Kidney (tissue), 14 donors: Measurements from ENCODE around the gene PRM3. TPM values are rescaled to one million over a fixed set of nuclear protein-coding genes. Genes with fewer than 3 reads are reported as not detected.
A peak's percentile ranks its signal among the peaks of the same experiment; 100 is the strongest.

Source experiments
- DNase-seq, 5 donors: peaks; one replicate each; pipeline ENCODE4 v3.0.0-alpha.2; 2013 to 2020
- FAIRE-seq: peaks from 2 replicates; lab custom pipeline; 2012; peaks lifted over from hg19 to GRCh38; lab: Jason Lieb, UNC
- H3K27ac ChIP-seq, 2 donors: one replicate each; pipeline ENCODE4 v1.7.0; 2013; ENCODE audit warnings: low read depth in 2 of 2, low read length in 2 of 2, inconsistent platforms in 1 of 2
- H3K27me3 ChIP-seq: one replicate; pipeline ENCODE4 v1.7.1; 2013; ENCODE audit warnings: low read length, inconsistent platforms; ENCODE audit not compliant: control insufficient read depth, insufficient read depth
- H3K36me3 ChIP-seq, 3 donors: one replicate each; pipeline versions ENCODE4 v1.7.0 to v1.7.1; 2013; ENCODE audit warnings: low read length in 3 of 3, control low read depth in 1 of 3, inconsistent platforms in 1 of 3; ENCODE audit not compliant: insufficient read depth in 3 of 3, control insufficient read depth in 2 of 3
- H3K4me1 ChIP-seq, 3 donors: one replicate each; pipeline versions ENCODE4 v1.7.0 to v1.7.1; 2013; ENCODE audit warnings: low read length in 3 of 3, inconsistent platforms in 1 of 3, low read depth in 1 of 3; ENCODE audit not compliant: control insufficient read depth in 2 of 3, insufficient read depth in 2 of 3
- H3K4me3 ChIP-seq, 3 donors: one replicate each; pipeline versions ENCODE4 v1.7.0 to v1.8.1; 2013; ENCODE audit warnings: low read length in 3 of 3, control low read depth in 1 of 3, inconsistent platforms in 1 of 3
- H3K9ac ChIP-seq, 3 donors: one replicate each; pipeline versions ENCODE4 v1.7.0 to v1.7.1; 2013; ENCODE audit warnings: low read length in 3 of 3, control low read depth in 1 of 3, inconsistent platforms in 1 of 3
- H3K9me3 ChIP-seq, 3 donors: one replicate each; pipeline versions ENCODE4 v1.7.0 to v1.7.1; 2013; ENCODE audit warnings: low read length in 3 of 3, control low read depth in 1 of 3, inconsistent platforms in 1 of 3; ENCODE audit not compliant: control insufficient read depth in 2 of 3, insufficient read depth in 1 of 3
- CTCF ChIP-seq: IDR thresholded peaks from 3 replicates; pipeline ENCODE4 v1.5.1; 2012; ENCODE audit warnings: mild to moderate bottlenecking, moderate library complexity, borderline replicate concordance; ENCODE audit not compliant: insufficient read depth; ENCODE audit errors: extremely low read depth
- intact Hi-C: fragments of 100-400 bp; cut with DNase I; formaldehyde crosslinking; loops from one replicate; pipeline ENCODE4 v1.11.1; 2022
- polyA plus RNA-seq: library from polyadenylated mRNA; stranded (reverse); fragments of 350-450 nt; fragmentation: Illumina TruSeq; extraction: RNeasy Lipid Tissue Mini Kit (QIAGEN cat#74804); gene quantifications from one replicate; pipeline ENCODE4 v1.2.3, GENCODE V29; 2014; ENCODE audit warnings: low read depth, low replicate concordance; ENCODE audit not compliant: insufficient read depth
- total RNA-seq: library from RNA; stranded (reverse); fragmentation: NEBNext Ultra II Directional; extraction: Animal tissue kit (Norgen Biotek cat#: 25700); gene quantifications from one replicate; pipeline ENCODE4 v1.2.1, GENCODE V29; 2021
- donor health status: control.
- donor health status: control.
- donor health status: control.
- donor health status: control.
- donor health status: control.
- donor health status: DM: yes; HTN: yes; CAD: no.
- donor health status: Normal renal cell carcinoma (clear cell type).

PRM3 gene
- total and polyA plus RNA-seq, 2 donors from 2014 or later = not detected

DNA sequence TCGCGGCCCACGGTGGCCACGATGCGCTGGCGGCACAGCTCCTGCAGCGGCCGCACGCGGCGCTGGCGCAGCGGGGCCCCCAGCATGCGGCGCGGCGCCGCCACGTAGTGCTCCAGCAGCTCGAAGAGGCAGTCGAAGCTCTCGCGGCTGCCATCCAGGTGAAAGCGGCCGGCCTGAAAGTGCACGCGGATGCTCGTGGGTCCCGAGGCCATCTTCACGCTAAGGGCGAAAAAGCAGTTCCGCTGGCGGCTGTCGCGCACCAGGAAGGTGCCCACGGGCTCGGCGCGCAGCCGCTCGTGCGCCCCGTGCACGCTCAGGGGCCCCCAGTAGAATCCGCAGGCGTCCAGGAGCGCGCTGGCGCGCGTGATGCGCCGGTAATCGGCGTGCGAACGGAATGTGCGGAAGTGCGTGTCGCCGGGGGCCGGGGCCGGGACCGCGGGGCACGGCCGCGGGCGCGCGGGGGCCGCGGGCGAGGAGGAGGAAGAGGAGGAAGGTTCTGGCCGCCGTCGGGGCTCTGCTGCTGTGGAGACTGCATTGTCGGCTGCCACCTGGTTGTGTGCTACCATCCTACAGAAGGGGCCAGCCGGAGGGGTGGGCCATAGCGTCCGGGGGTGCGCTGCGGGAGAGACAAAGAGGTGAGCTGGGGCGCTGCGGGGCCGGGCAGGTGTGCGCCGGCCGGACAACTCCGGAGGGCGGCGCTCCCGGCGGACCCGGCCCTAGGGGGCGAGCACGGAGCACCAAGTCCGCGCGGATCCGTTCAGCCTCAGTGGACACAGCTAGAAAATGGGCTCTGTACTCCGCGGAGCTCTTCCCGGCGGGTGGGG is 18.3 kb downstream of the PRM3 start:
- Histone ChIP-seq H3K27me3 (no peaks in the 10 kb centered on the region), H3K36me3 (no peaks in the 10 kb centered on the region), H3K4me1 (peaks cover 0 to 30% (median 15%) of the 10 kb centered on the region in 3 donors), H3K27ac (peak overlapping the region; percentile 78 to 85), H3K9me3 (no peaks in the 10 kb centered on the region), H3K4me3 (peak overlapping the region; percentile 48 to 64 (median 58)), H3K9ac (peak overlapping the region in 1 of 3 donors; percentile 65)
- FAIRE-seq (no peak), DNase-seq (peak; percentile 66 to 85 (median 81))
- intact Hi-C loops = loop anchor here (5.0 kb wide), 1 partner anchor 278 kb away; no protein-coding TSS in a partner anchor
- no peak for TF ChIP-seq CTCF

DNA sequence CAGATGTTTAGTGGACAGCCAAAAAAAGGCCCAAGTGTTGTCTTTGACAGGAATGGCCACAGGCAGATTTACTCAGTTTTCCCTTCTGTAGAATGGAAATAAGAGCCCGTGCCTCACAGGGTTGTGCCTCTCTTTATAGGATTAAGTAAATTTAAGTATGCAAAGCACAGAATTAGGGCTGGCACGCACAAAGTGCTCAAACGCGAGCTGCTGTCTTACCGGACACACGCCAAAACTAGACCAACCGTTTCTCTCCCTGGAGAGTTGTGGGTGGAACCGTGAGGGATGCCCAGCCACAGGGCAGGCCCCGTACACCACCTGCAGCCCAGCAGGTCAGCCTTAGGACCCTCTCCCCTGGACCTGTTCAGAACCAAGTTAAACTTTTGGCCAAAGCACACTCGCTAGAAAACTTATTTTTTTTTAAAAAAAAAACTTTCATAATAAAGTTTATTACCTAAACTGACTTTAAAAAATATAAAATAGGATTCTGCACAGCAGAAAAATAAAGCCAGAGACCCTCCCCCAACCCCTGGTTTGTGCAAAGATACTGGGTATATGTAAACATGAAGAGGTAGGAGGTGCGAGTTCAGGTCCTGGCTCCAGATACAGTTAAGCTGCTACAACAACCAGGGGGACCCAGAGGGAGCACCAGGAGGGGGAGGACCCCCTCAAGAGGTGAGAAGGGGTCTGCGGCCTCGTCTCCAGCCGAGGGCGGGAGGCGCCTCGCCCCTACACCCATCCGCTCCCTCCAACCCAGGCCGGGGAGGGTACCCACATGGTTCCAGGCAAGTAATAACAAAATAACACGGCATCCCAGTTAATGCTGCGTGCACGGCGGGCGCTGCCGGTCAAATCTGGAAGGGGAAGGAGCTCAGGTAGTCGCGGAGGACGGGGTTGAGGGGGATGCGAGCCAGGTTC is 19.2 kb downstream of the PRM3 start:
- intact Hi-C loops = no loop called here
- H3K9ac ChIP-seq = peak overlapping the region in 2 of 3 donors; percentile 22 to 65

More for the DNA sequence above, 19.2 kb downstream of the PRM3 start:
- H3K4me3 ChIP-seq = peak overlapping the region; percentile 48 to 64 (median 58)
- H3K27ac ChIP-seq = peak overlapping the region in 1 of 2 donors; percentile 52
- H3K4me1 ChIP-seq = peaks cover 0 to 27% (median 12%) of the 10 kb centered on the region in 3 donors
- TF ChIP-seq CTCF = no peak
- H3K36me3 ChIP-seq = no peaks in the 10 kb centered on the region
- H3K27me3 ChIP-seq = no peaks in the 10 kb centered on the region
- no peak for FAIRE-seq
- DNase-seq = peak in 2 of 5 donors; percentile 70 to 80
- H3K9me3 ChIP-seq = no peaks in the 10 kb centered on the region
